HG03378 (cell line): ENCODE results near the gene MXRA5.
"Not testable (repeated sequence)": the region's sequence is repeated elsewhere in the genome, so short reads cannot be mapped to it uniquely, and the experiment has no call there.

Experiments used
- ATAC-seq: cut with Tn5 transposase; IDR thresholded peaks from one replicate; pipeline ENCODE4 v1.9.1; 2021; ENCODE audit warnings: mild to moderate bottlenecking, moderate library complexity; ENCODE audit not compliant: unreplicated experiment

The MXRA5 gene

GRCh38 chrX:3326681-3327080 is 19.8 kb downstream of the MXRA5 start:
- ATAC-seq, result no peak

- ATAC-seq, result no peak
Observed at GRCh38 chrX:3320471-3321046, 25.9 kb downstream of the MXRA5 start.

- no peak for ATAC-seq
Observed at GRCh38 chrX:3317191-3317718, 29.2 kb downstream of the MXRA5 start.

GRCh38 chrX:3312109-3312508 is 34.3 kb downstream of the MXRA5 start:
- ATAC-seq, result no peak

- no peak for ATAC-seq
Observed at GRCh38 chrX:3307881-3308280, 38.6 kb downstream of the MXRA5 start.

- ATAC-seq, result no peak
Observed at GRCh38 chrX:3299636-3300035, 46.8 kb downstream of the MXRA5 start.

- ATAC-seq, result no peak
Observed at GRCh38 chrX:3295731-3296130, 50.7 kb downstream of the MXRA5 start.

- ATAC-seq, result no peak
Observed at GRCh38 chrX:3293251-3293650, 53.2 kb downstream of the MXRA5 start.

GRCh38 chrX:3290561-3290960 is 55.9 kb downstream of the MXRA5 start:
- ATAC-seq, result no peak

- ATAC-seq, result no peak
Observed at GRCh38 chrX:3286196-3286945, 60.1 kb downstream of the MXRA5 start.

- ATAC-seq, result no peak
Observed at GRCh38 chrX:3280706-3281105, 65.7 kb downstream of the MXRA5 start.

GRCh38 chrX:3273668-3274067 is 72.8 kb downstream of the MXRA5 start:
- not testable (repeated sequence) for ATAC-seq

GRCh38 chrX:3271834-3272186 is 74.6 kb downstream of the MXRA5 start:
- no peak for ATAC-seq

GRCh38 chrX:3271183-3271833 is 75.1 kb downstream of the MXRA5 start:
- ATAC-seq, result no peak

- ATAC-seq, result no peak
Observed at GRCh38 chrX:3268829-3269228, 77.6 kb downstream of the MXRA5 start.

GRCh38 chrX:3263681-3264126 is 82.7 kb downstream of the MXRA5 start:
- no peak for ATAC-seq

GRCh38 chrX:3262901-3263300 is 83.6 kb downstream of the MXRA5 start:
- ATAC-seq, result no peak
